GM18861 (cell line): ENCODE data around the gene DOC2A.
A peak's percentile ranks its signal among the peaks of the same experiment; 100 is the strongest.
"Not testable (repeated sequence)": the region's sequence is repeated elsewhere in the genome, so short reads cannot be mapped to it uniquely, and the experiment has no call there.

Experiments used
- ATAC-seq: cut with Tn5 transposase; IDR thresholded peaks from one replicate; pipeline ENCODE4 v1.9.1; 2021; ENCODE audit not compliant: unreplicated experiment

Gene DOC2A

GRCh38 chr16:29973384-29974246, 37.2 kb downstream of the DOC2A start, which contains the start of gene TAOK2:
TAOK2 (plus strand) TSS chr16:29973868; CDS start chr16:29977773, 3,905 bp downstream.
- ATAC-seq, result peak; percentile 87

- no peak for ATAC-seq
These were observed 37.8 kb downstream of the DOC2A start for GRCh38 chr16:29972992-29973383.

DNA sequence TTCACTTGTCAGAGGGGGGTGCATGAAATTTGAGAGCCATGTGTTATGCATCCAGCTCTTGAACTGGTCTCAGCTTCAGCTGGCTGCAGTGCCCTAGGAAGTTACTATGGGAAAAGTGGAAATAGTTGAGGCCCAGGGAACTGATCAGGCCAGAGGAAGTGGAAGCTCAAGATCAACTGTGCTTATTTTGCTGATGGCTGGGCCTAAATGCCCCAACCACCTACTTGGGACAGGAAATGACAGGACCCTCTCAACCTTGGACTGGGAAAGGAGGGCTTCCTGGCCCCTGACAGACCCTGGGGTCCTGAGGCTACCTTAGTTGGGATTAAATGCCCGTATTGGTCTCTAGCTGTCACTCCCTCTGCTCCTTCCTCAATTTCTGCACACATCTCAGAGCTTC, 38.3 kb downstream of the DOC2A start:
- ATAC-seq, result no peak

- ATAC-seq, result no peak
These were observed 39.5 kb downstream of the DOC2A start for GRCh38 chr16:29971304-29971703.

- ATAC-seq, result no peak
These were observed 42.6 kb downstream of the DOC2A start for GRCh38 chr16:29968205-29968604.

GRCh38 chr16:29963021-29963743, 47.6 kb downstream of the DOC2A start:
- no peak for ATAC-seq

GRCh38 chr16:29962344-29962994, 48.4 kb downstream of the DOC2A start:
- ATAC-seq, result no peak

DNA sequence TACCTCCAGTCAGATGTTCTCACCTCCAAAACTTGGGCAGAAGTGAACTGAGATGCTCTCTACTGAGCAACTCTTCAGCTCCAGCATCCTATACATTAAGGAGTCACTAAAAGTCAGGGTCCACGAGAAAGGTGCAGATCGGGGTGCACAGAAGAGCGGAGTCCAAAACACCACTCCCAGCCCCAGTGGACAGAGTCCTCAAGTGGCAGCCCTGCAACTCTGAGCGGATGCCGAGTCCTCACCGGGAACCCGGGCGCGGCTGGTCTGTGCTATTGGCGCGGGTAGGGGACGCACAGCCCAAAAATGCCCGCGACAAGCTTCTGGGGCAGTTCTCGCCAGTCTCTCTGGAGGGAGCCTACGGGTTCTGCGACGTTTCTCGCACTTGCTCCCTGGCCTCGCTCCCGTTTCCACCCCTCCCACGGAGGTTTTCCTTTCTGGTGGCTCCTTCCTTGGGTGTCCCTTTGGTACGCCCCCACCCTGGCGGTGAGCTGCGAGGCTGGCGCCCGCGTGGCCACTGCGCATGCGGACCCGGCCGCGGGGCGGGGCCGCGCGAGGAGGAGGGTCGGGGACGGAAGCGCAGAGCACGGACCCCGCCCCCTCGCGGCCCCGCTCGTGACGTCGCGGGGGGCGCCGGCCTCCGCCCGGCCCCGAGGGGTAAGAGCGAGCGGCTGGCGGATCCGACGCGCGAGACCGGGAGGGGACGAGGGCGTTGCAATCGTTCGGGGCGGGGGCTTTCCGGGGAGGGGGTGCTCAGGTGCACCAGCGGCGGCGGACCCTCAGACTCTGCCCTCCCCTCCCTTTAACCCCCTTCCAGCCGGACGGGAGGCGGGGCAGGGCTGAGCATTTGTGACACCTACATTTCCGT, 49.1 kb downstream of the DOC2A start, which contains the start of gene TMEM219:
TSS of gene TMEM219 (plus strand) at position 601 of the 865 bp plus-strand sequence. CDS start 1,065 bp downstream, outside the sequence.
- ATAC-seq, result peak; percentile 93

DNA sequence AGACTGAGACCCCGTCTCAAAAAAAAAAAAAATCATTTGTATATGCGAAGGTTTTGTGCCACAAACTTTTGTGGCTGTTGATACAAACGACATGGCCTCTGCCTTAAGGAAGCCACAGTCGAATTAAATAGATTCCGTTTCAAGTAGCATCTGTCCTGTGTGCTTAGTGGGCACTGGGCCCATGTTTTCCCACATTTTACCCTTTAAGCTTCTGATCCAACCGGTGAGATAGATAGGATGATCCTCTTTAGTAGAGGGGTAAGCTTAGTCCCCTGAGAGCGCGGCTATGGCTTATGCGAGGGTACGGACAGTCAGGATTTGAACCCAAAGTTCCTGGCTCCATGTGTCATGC, 49.7 kb downstream of the DOC2A start:
- ATAC-seq, result no peak

- not testable (repeated sequence) for ATAC-seq
These were observed 51.0 kb downstream of the DOC2A start for GRCh38 chr16:29959821-29960220.

GRCh38 chr16:29959293-29959692, 51.5 kb downstream of the DOC2A start:
- ATAC-seq, result no peak

GRCh38 chr16:29958756-29959155, 52.1 kb downstream of the DOC2A start:
- no peak for ATAC-seq
